Epidermal melanocyte (primary cell): ENCODE results near the gene MCU.
"Not testable (repeated sequence)": the region's sequence is repeated elsewhere in the genome, so short reads cannot be mapped to it uniquely, and the experiment has no call there.

ENCODE experiments used
- DNase-seq: peaks from one replicate; pipeline ENCODE4 v3.0.0; 2011; ENCODE audit warnings: low spot score; ENCODE audit not compliant: insufficient read length

The MCU gene, protein sequence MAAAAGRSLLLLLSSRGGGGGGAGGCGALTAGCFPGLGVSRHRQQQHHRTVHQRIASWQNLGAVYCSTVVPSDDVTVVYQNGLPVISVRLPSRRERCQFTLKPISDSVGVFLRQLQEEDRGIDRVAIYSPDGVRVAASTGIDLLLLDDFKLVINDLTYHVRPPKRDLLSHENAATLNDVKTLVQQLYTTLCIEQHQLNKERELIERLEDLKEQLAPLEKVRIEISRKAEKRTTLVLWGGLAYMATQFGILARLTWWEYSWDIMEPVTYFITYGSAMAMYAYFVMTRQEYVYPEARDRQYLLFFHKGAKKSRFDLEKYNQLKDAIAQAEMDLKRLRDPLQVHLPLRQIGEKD

DNA sequence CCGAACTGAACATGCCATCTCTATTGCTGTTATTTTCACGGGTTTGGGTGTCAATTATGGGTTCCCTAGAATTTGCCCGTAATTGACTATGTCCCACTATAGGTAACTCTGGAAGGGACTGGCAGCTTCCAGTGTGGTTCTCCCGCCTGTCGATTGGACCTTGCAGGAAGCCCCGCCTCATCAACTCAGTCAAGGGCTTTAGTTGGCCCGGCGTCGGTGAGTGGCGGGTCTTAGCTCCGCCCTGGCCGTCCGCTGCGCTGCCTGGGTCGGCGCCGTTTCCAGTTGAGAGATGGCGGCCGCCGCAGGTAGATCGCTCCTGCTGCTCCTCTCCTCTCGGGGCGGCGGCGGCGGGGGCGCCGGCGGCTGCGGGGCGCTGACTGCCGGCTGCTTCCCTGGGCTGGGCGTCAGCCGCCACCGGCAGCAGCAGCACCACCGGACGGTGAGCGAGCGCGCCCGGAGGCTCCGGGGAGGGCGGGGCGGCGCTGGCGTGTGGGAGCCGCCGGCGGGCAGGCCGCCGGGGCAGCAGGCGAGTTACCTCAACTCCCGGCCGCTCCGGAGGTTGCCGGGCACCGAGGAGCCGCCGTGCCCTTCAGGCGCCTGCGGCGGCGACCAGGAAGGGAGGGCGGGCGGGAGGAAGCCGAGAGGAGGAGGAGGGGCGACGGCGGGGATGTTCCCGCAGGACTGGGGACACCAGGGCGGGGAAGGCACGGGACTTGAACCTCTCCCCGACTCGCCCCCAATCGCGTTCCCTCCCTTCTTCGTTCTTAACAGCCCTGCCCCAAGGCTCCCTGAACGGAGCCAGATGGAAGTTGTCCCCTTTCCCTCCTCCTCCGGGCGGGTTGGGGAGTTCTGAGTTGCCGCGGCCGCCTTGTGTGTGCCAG is at the start of gene MCU:
MCU (plus strand) TSS at position 281 of the 881 bp plus-strand sequence; CDS start at position 290, 9 bp downstream.
- DNase-seq: peak; percentile 89

- no peak for DNase-seq
Observed at GRCh38 chr10:72642318-72642717, 49.6 kb upstream of the MCU start.

GRCh38 chr10:72645263-72645858 is 46.6 kb upstream of the MCU start:
- DNase-seq: no peak

DNA sequence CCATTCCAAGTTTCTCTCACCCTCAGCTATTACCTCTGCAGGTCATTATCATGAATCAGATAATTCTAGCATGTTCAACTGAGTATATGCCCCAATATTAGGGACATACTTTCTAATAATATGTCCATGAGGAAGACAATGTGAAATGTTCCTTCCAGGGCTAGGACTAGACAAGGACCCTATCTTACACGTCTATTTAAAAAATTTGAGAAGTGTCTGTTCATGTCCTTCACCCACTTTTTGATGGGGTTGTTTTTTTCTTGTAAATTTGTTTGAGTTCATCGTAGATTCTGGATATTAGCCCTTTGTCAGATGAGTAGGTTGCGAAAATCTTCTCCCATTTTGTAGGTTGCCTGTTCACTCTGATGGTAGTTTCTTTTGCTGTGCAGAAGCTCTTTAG is 45.0 kb upstream of the MCU start:
- not testable (repeated sequence) for DNase-seq

- no peak for DNase-seq
Observed at GRCh38 chr10:72648301-72648700, 43.6 kb upstream of the MCU start.

- no peak for DNase-seq
Observed at GRCh38 chr10:72649291-72649690, 42.7 kb upstream of the MCU start.

DNA sequence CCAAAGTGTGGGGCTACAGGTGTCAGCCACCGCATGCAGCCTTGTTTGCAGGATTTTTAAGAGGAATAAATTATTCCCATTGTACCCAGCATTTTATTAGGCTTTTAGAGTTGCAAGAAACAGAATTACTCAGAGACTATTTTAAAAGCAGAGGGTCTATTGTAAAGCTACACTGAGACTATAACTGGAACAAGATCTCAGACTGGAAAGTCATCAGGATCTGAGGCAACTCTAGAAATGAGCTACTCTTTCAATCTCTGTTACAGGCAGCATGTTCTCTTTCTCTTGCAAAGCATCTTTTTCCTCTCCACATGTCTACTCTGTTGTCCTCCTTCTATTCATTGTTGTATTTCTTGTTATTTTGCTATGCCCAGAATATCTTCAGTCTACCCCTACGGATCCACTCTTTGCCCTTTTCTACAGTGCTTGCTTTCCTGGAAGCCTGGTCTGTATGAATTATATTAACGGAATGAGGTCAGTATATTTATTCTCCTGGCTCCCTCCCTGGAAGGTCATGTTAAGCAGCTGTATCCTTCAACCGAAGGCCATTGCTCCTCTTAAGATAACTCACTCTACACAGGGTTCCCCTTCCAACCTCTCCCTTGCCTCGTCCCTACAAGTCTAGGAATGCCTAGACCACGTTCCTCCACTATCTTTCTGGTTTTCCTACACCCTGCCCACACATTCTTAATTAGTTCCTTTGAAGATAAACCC is 38.4 kb upstream of the MCU start:
- no peak for DNase-seq

- DNase-seq: no peak
Observed at GRCh38 chr10:72654720-72655119, 37.2 kb upstream of the MCU start.

- no peak for DNase-seq
Observed at GRCh38 chr10:72658696-72659400, 33.1 kb upstream of the MCU start.

- no peak for DNase-seq
Observed at GRCh38 chr10:72659694-72660093, 32.2 kb upstream of the MCU start.

- no peak for DNase-seq
Observed at GRCh38 chr10:72660220-72660619, 31.7 kb upstream of the MCU start.

GRCh38 chr10:72661431-72661830 is 30.5 kb upstream of the MCU start:
- no peak for DNase-seq

DNA sequence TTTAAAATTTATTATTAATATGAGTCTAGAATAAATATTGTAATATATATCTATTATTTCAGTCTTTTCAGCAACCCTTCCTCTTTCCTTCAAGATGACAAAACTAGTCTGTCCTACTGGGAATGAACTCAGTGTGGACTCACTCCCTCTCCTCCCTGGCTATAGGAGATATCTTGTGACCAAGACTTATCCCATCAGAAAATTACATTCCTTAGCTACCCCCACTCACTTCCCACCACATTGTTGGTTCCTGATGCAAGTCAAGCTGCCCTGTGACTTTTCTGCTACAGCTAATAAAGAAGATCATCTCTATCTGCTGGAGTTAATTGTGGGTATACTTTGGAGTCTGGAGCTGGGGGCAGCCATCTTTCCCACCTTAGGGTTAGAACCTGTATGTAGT is 28.0 kb upstream of the MCU start:
- DNase-seq: no peak

DNA sequence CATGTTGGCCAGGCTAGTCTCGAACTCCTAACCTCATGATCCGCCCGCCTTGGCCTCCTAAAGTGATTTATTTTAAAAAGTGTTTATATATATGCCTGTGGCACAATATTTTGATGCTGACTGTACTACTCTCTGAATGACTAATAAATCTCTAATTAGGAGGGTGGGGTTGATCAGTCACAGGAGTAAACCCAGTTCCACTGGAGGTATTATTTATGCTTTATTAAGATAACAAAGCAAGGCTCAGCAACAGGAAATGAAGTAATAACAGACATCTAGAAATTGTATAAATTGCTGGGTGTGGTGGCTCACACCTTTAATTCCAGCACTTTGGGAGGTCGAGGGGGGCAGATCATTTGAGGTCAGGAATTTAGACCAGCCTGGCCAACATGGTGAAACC is 26.0 kb upstream of the MCU start:
- DNase-seq: no peak

DNA sequence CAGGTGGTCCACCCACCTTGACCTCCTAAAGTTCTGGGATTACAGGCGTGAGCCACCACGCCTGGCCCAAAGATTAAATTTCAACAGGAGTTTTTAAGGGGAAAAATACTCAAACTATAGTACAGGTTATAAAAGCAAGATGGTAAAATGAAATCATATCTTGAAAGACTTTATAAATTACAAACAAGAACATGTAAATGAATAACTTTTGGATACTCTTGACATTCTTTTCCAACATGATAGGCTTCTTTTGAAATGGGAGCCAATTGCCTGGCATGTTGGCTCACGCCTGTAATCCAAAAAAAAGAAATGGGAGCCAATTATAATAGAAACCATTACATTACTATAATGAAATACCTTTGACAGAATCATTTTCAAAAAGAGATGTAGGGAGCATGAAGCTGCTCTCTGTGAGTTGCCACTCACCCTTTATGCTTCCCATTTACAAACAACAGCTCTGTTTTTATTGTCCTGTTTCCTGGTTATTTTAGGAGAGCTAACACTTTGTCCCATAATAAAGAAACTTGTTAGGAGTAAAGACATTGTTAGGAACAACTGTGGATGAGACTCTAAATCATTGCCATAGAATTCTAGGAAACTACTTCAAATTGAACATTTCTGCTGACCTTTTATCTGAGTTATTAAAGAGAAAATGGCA is 24.6 kb upstream of the MCU start:
- no peak for DNase-seq

GRCh38 chr10:72673280-72673679 is 18.7 kb upstream of the MCU start:
- no peak for DNase-seq

DNA sequence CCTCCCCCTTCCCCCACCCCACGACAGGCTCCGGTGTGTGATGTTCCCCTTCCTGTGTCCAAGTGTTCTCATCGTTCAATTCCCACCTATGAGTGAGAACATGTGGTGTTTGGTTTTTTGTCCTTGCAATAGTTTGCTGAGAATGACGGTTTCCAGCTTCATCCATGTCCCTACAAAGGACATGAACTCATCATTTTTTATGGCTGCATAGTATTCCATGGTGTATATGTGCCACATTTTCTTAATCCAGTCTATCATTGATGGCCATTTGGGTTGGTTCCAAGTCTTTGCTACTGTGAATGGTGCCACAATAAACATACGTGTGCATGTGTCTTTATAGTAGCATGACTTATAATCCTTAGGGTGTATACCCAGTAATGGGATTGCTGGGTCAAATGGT is 17.8 kb upstream of the MCU start:
- DNase-seq: not testable (repeated sequence)

GRCh38 chr10:72679838-72680241 is 12.1 kb upstream of the MCU start:
- no peak for DNase-seq

GRCh38 chr10:72682638-72683037 is 9.3 kb upstream of the MCU start:
- DNase-seq: no peak

GRCh38 chr10:72685264-72685921 is 6.5 kb upstream of the MCU start:
- DNase-seq: no peak
